GM19324 (cell line): Measurements from ENCODE around the gene HCFC1R1.

Experiments
- ATAC-seq: cut with Tn5 transposase; IDR thresholded peaks from one replicate; pipeline ENCODE4 v1.9.1; 2021; ENCODE audit warnings: mild to moderate bottlenecking, moderate library complexity; ENCODE audit not compliant: unreplicated experiment, low FRiP score

HCFC1R1 gene

GRCh38 chr16:3035972-3036725 is 12.4 kb upstream of the HCFC1R1 start:
- ATAC-seq, result no peak

- ATAC-seq, result no peak
Observed at GRCh38 chr16:3035289-3035971, 11.7 kb upstream of the HCFC1R1 start.

DNA sequence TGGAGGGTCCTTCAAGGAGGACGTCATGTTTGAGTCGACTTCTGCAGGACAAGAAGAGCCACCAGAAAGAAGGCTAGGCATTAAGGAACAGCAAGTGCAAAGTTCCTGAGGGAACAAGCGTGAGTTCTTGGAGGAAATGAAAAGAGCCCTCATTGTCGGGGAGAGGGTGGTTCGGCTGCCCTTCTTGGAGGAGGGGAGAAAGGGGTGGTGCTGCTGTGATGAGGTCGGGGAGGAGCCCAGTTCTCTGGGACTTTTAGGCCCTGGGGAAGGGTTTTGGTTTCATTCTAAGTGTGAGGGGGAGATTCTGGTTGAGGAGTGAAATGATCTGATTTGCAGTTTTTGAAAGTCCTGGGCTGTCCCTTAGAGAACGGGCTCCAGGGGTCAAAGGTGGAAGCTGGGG is 8.9 kb upstream of the HCFC1R1 start:
- ATAC-seq, result no peak

- ATAC-seq, result no peak
Observed at GRCh38 chr16:3030222-3031212, 6.8 kb upstream of the HCFC1R1 start.

DNA sequence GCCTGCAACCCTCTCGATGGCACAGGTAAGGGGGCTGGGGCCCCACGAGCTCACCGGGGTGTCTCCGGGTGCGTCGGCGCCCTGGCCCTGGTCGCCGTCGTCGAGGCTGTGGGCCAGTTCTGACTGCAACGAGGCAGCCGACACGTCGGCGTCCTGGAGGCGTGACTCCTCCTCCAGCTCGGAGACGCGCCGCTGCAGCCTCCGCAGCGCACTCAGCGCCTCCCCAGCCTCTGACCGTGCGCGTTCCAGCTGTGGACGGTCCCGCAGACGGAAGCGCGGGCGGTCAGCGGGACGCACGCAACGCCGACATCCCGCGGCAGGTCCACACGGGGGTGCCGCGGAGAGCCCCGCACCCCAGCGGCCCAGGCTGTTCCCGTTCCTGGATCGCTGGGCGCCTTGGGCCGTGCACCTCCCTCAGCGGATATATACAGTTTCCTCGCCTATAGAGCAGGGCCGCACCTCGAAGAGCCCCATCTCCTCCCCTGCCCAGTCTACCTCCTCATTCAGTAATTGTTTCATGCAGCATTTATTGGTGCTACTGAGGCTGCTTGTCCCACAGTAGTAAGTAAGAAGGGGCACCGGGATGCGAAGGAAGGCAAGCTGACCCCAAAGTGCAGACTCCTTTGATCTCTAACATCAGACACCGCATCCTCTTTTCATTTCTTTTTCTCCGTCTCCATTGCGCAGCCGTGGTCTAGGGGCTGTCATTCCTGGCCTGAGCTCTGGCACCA is 5.9 kb upstream of the HCFC1R1 start:
- ATAC-seq, result no peak

GRCh38 chr16:3028716-3029319 is 5.1 kb upstream of the HCFC1R1 start:
- ATAC-seq, result no peak

DNA sequence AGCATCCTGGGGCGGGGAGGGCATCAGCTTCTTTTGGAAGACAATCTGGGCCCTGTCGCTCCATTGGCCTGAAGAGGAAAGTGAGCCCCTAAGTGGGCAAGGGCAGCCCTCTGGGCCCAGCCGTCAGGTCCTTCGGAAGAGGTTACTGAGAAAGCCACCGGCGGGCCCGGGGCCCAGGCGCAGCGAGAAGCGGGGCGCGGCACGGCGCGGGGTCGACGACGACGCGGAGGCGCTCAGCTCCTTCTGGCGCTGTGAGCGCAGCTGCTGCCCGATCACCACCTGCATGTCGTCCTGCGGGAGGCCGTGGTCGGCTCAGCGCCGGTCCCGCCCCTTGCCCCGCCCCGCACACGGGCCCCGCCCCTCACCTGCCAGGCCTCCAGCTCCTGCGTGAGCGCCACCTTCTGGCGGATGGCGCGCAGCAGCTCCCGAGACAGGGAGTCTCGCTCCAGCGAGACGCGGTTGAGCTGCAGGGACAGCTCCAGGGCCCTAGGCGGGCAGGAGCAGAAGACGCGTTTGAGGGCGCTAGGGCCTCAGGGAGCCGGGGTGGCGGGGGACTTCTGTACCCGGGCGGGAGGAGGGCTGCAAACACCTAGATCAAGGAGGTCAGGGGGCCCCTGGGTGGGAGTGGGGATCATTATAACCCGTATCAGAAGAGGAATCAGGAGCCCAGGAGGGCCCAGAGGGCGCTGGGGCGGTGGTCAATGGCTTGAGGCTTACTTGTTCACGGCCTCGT is 4.4 kb upstream of the HCFC1R1 start:
- peak; percentile 35 for ATAC-seq

- ATAC-seq, result no peak
Observed at GRCh38 chr16:3027489-3027795, 3.7 kb upstream of the HCFC1R1 start.

DNA sequence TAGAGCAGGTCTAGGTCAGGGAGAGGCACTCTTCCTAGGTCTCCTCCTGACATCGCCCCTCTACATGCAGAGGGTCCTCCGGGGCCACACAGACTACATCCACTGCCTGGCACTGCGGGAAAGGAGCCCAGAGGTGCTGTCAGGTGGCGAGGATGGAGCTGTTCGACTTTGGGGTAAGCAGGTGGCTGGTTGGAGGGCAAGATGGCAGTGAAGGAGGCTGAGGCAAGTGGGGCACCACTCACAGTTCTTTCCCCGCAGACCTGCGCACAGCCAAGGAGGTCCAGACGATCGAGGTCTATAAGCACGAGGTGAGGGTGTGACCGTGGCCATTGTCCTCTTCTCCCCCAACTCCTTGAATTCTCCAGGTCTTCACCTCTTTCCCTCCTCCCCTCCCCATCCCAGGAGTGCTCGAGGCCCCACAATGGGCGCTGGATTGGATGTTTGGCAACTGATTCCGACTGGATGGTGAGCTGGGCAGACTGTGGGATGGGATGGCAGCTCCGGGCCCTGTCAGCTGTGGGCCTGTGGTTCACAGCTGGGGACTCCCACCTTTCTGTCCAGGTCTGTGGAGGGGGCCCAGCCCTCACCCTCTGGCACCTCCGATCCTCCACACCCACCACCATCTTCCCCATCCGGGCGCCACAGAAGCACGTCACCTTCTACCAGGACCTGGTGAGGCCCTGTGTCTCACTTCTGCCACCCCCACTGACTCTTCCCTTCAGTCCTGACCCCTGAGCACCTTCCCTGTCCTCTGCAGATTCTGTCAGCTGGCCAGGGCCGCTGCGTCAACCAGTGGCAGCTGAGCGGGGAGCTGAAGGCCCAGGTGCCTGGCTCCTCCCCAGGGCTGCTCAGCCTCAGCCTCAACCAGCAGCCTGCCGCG is 3.1 kb upstream of the HCFC1R1 start:
- ATAC-seq, result no peak

DNA sequence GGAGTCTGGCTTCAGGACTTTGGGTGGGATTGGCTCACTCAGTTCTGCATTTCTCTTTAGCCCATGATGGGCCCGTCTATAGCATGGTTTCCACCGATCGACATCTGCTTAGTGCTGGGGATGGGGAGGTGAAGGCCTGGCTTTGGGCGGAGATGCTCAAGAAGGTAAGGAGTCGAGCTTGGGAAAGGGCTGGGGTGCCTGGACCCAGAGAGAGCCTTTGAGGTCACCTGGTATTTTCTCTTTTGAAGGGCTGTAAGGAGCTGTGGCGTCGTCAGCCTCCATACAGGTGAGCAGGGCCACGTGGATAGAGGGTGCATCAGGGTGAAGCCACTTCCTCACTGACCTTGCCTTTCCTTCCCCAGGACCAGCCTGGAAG is 2.2 kb upstream of the HCFC1R1 start:
- ATAC-seq, result no peak

DNA sequence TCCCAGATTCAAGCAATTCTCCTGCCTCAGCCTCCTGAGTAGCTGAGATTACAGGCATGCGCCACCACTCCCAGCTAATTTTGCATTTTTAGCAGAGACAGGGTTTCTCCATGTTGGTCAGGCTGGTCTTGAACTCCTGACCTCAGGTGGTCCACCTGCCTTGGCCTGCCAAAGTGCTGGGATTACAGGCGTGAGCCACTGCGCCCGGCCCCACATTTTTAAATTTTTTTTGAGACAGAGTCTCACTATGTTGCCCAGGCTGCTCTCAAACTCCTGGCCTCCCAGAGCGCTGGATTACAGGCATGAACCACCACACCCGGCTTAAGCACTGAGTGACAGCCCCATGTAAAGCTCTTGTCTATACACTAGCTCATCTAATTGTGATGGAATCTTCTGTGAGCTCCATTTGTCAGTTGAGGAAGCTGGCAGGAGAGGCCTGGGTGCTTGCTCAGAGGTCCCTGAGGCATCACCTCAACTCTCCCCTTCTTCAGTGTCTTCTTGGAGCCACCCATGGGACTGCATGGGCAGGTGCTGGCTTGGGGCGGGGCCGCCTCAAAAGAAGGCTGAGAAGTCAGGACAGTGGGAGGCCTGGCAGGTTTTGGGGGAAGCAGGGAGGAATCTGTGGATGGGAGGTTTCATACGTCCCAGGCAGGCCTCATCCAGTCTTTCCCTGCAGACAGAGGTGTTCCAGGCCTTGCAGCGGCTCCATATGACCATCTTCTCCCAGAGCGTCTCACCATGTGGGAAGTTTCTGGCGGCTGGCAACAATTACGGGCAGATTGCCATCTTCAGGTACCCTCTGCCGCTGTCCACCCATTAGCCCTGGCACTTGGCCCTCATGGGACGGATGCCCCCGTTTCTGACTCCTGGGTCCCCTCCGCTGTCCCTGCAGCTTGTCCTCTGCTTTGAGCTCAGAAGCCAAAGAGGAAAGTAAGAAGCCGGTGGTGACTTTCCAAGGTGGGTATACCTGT is 1.6 kb upstream of the HCFC1R1 start:
- no peak for ATAC-seq

GRCh38 chr16:3023415-3023668 is 400 bp downstream of the HCFC1R1 start:
- ATAC-seq, result no peak

DNA sequence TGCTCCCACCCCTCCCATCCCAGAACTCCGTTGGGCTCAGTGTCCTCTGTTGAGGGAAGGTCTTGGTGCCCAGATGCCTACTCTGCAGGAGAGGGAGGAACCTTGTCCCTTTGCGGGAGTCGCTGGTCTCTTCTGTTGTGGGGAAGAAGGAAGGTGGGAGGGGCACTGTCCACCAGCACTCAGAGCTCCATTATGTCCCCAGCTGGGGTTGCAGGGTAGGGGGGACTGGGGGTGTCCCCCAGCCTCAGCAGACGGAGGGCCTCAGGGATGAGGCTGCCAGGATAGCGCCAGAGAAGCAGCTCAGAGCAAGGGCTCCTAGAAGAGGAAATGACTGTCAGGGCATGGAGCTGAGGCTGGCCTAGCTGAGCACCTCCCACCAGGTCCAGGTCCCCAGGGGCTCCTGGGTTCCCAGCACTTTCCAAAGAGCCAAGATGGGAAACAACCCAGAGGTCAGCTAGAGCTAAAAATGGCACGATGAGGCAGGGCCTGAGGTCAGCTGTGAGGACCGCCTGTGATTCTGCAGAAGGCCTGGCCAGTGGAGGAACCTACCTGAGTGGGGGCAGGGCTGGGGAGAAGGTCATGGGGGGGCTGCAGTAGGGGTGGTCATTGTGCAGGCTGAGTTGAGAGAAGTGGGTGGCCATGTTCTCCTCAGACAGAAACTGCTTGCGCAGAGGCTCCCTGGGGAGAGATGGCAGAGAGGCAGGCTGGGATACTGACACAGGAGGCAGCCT is 893 bp downstream of the HCFC1R1 start:
- no peak for ATAC-seq

DNA sequence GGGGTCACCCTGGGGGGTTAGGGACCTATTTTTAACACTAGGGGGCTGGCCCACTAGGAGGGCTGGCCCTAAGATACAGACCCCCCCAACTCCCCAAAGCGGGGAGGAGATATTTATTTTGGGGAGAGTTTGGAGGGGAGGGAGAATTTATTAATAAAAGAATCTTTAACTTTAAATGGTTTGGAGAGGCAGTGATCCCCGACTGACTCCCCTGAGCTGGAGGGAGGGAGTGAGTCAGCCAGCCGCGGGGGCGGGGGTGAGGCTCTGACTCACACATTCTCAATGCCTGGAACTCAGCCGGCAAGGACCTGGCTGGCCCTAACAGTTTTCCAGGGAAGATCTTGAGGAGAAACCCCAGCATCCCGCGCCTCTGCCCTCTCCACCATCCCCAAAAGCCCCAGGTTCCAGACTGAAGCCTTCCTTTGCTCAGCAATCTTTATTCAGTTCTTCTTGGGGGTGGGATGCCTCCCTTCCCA is 1.5 kb downstream of the HCFC1R1 start:
- no peak for ATAC-seq

- ATAC-seq, result no peak
Observed at GRCh38 chr16:3021449-3022207, 2.1 kb downstream of the HCFC1R1 start.
